GM19193 (cell line): ENCODE data around the gene ANXA2.

ENCODE experiments used
- POLR2A ChIP-seq: IDR thresholded peaks from 4 replicates; pipeline ENCODE4 v1.6.1; 2011; ENCODE audit not compliant: insufficient read depth, insufficient read length; ENCODE audit errors: extremely low read depth

ANXA2 gene

DNA sequence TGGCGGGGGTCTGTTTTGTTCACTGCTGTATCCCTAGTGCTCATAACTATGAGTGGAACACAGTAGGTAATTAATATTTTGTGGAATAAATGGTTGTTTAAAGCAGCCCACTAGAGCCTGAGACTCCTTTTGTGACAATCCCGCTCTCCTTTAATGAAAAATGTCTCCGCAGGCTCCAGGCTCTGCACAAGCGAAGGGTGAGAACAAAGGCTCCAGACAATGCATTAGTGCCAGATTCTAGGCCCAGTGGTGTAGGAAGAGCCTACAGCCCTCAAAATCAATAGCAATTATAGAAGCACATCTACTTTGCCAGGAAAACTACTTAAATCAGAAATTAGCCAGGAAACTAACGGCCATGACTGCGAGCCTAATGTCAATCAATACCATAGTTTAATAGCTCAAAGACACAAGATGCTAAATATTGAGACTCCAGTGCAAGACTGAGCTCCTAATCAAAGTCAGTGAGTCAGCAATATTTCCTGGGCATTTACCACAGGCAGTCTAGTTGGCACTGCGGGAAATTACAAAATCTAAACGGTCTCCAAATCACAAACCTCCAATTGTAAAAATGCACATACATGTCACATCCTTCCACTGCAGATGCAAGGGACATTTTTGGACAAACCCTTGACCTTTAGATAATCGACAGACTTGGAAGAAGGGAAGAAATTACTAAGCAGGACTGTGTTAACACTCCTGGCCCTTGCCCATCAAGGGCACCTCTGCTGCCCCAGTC is 2.3 kb downstream of the ANXA2 start:
- TF ChIP-seq POLR2A = no peak

DNA sequence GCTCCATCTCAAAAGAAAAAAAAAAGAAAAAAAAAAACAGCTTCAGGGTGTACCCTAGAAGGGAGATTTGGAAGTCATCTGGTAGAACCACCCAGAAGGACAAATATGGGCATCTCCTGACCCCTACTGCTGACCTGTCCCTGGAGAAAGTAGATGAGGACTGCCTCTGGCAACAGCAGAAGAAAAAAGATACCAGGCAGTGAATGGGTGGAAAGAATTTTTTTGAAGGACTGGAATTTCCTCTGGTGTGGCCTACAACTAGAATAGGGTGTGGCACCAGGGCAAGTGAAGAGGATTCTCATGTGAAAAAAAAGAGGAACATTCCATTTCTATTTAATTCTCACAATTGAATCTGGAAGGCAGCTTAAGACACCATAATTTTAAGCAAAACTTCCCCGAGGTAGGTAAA is 3.1 kb downstream of the ANXA2 start:
- TF ChIP-seq POLR2A = no peak

DNA sequence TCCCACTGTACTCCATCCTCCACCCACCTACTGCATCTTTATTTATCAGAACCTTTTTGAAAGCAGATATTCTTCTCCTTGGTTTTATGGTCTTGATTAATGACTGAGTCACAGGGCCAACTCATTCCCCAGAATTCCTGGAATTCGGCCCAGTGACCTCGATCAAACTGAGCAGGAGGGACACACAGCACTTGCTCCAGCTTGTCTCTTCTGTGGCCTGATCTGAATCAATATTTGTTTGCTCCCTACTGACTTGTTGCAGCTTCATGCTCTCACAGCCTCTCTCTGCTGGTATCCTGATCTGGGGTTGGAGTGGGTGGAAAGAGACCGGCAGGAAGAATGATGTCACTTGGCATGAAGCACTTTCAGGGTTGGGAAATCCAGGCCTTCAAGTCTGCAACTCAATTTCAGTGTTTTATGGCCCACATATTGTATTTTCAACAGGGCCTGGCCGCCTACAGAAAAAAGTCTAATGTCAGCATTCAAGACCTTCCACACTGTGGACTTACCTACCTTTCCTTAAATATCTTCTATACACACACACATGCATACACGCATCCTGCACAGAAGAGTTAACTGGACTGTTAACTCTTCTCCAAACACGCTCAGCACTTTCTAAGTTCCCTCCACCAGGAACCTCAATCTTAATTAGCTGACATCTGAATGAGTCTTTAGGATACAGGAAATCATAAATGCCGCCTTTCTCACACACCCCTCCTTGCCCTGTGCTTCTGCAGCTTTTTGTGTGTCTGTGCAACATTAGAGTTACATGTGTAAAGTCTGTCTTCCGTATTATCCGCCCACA is 4.6 kb downstream of the ANXA2 start:
- TF ChIP-seq POLR2A = no peak

DNA sequence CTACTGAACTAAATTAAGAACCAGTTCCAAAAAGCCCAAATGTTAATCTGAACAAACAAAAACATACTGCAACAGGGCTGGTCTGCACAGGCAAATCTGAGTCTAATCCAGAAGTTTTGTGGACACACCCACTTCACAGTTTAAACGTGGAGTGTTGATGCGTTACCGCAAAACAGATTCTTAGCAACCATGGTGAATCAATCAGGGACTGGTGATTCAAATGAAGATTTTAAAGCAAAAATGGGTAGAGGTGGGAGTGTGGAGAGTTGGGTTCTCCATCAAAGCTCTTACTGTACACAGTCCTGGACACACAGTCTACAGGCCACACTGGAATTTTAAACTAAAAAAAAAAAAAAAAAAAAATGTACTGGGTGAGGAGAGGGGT is 5.2 kb downstream of the ANXA2 start:
- TF ChIP-seq POLR2A = no peak

DNA sequence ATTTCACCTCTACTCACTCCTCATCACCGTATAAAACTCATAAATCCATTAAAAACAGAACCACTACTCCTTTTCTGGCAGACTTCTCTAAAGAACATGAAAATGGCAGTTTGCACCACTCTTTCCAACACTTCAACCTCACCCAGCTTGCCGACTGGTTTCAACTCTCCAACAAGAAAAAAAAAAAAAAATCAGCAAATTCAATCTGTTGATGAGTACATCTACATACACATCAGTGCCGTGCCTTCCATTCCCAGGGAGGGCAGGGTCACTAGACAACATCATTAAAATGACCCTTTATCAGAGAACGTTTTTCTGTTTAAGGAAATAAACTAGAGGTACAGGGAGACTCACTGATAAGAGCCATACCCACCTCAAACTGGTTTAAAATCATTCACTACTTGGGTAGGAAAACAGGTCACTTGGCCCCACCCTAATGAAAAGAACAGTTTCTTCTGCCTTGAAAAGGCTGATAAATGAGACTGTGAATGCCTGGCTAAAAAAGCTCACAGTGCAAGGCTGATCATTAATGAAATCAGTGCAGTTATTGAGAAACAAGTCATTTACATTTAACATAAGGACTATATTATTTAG is 6.0 kb downstream of the ANXA2 start:
- no peak for TF ChIP-seq POLR2A

DNA sequence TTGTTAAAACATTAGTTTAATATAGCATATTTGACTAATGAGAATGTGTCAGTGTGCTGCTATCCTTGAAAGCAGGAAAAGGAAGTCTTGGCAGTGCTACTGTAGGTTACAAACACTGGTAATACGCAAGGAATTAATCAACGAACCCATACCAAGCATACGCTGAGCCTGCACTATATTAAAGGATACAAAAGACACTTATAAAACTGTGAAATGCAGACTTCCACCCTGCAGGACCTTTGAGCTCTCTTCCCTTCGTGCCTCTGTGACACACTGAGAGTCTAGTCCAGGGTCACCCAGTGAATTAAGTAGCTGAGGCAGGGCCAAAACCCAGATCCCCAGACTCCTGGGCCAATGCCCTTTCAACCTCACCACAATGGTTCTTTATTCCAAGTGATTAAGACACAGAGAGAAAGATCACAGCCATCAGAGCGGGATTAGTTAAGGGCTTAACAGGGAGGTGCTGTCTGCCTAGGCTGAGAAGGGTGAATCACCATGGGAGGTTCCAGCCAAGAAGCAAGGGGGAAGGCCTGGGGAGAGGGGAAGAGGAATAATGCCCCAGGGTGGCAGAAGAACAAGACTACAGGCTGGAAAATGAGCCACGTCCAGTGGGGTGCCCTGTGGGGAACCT is 6.8 kb downstream of the ANXA2 start:
- no peak for TF ChIP-seq POLR2A

DNA sequence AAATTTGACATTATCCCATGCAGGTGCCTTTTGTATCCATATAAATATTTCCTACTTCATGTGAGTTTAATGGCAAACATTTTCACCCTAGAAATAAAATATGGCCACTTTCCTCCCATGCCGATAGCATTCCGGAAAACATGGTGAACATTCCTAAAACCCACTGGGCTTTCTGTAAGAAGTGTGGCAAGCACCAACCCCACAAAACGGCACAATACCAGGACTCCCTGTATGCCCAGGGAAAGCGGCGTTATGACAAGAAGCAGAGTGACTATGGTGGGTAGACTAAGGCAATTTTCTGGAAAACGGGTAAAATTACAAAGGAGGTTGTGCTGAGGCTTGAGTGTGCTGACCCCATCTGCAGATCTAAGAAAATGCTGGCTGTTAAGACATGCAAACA is 7.6 kb downstream of the ANXA2 start:
- TF ChIP-seq POLR2A = no peak

DNA sequence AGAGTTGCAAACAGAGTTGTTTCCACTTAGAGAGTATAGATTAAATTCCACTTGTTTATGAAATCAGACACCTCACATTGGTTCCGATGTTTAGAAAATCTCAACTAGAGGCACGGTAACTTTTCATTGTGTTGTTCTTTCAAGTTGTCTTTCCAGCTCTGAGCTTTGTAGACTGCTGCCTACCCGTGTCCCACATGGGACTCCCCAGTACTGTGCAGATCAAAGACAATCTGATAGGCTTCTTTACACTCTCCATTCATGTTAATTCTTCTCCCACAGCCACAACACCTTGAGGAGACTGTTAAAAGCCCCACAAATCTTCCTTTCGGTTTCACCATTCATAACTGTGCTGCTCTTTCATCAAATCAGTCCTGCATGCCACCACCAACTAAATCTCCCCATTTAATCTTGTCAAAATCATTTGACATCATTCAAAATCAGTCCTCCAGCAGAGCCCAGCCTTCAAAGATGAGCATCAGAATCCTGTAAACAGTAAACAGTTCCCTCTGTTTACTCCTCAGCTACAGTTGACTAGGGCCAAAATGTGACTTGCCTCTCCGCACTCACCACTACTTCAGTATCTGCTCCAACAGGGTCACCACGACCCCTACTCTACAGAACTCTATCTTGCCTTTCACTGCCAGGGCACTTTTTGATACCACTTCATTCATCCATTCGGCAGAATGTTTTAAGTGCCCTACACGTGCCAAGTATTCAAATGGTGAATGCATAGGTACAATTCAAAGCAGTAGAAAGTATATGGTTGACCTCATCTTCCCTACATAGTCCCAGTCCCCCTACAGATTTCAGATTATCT is 8.3 kb downstream of the ANXA2 start:
- no peak for TF ChIP-seq POLR2A

DNA sequence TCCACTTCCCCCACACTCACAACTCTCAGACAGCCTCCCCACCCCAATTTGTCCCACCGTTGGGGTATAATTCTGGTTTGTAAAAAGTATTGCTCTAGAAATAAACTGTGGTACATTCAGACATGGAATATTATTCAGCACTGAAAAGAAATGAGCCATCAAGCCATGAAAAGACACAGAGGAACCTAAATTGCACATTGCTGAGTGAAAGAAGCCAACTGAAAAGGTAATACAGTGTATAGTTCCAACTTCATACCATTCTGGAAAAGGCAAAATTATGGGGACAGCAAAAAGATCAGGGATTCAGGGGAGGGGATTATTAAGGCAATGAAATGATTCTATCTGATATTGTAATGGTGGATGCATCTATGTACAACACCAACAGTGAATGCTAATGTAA is 10.5 kb downstream of the ANXA2 start:
- no peak for TF ChIP-seq POLR2A

DNA sequence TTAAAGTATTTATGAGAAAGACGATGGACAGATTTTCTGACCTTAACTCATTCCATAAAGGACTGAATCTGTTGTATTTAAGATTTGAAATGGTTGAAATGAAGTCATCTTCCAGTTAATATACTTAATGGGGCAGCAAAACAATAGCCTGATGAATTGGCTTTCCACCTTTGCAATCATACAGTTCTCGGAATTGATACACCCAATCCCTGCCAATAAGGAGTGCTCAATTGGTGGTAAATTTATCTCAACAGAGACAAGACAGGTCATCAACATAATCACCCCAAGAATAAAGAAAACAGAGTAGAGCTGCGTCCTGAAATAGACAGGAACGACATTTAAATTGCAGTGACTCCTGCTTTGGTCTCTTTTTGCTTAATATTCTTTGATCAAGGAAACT is 11.2 kb downstream of the ANXA2 start:
- TF ChIP-seq POLR2A = no peak

DNA sequence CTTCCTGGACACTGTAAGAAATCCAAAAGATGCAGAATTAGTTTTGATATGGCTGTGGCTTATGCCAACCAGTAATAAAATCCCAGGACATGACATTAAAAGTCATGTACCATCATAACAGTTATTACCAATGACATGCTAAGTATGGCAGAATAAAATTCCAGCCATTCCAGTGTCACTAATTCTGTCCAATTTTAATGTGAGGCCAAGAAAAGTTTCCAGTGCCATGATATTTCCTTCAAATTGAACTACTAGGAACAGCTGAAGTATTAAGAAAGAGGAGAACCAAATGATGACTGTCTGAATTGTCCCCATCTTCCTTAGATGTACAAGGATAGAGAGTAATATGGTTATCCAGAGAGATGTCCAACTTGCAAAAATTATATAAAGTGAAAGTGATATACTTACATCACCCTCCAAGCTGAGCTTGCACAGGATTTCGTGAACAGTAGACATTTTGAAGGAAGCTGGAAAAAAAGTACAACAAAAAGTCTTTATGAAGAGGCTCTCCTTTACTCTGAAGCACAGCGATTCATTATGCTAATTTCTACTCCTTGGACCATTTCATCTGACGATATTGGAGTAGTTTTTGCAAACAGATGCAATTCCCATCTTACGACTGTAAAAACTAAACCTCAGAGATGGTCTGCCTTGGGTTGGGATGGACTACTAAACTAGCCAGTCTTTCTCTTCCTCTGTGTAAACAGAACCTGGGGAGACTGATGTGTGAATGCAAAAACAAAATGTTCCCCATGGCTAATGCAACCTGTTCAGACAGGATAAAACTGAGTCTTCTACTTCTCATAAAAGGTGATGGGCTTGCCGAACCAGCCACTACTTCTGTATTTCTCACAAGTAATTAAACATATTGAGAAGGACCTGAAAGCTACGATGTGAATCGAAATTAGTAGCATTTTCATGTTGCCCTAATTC is 11.9 kb downstream of the ANXA2 start:
- no peak for TF ChIP-seq POLR2A

DNA sequence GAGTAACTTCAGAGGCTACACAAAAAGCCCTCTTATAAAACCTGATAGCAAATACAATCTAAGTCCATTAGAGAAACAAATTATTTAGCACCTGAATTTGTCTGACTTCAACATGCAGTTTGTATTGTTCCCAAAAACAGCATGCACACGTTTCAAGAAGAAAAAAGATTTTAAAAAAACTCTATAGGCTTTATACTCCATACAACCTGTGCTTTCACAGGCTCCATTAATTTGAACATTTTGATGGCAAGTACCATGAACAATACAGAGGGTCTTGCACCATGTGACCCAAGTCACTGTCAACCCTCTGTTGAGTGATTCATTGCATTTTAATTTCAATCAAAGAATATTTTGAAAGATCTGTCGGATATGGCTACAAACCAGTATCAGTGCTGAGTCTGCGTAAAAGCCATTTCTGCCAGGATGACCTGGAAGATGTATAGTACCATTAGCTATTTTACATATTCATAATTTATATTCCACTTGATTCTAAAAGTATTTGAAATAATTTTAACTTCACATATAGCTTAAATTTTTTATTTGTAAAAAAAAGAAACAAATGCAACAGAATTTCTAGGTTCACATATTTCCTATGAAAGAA is 13.2 kb downstream of the ANXA2 start:
- TF ChIP-seq POLR2A = no peak

DNA sequence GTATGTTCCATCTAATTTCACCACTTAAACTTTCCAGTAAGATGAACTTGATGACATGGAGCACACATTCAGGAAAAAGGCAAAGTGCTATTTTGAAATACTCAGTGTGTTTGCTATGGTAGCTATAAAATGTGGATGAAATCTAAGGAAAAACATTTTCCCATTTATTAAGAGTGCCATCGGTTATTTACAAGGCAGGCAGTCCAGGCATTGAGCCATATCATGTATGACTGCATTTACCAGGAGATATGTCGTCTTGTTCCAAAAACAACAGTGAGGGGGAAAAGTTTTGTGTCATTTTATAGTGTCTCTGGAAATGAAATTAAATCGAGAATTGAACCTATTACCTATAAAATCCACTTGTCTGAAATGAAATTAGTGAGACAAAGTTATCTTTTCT is 13.7 kb downstream of the ANXA2 start:
- TF ChIP-seq POLR2A = no peak
